HTERT RPE-1 (cell line): ENCODE results near the gene MAP1LC3B.
"Not testable (repeated sequence)": the region's sequence is repeated elsewhere in the genome, so short reads cannot be mapped to it uniquely, and the experiment has no call there.

Source experiments
- in situ Hi-C: fragments of 300-500 bp; cut with MboI; formaldehyde crosslinking; loops from 4 replicates; pipeline ENCODE4 v1.14.3; 2020; ENCODE audit warnings: low sequenced_read_pairs

MAP1LC3B gene

DNA sequence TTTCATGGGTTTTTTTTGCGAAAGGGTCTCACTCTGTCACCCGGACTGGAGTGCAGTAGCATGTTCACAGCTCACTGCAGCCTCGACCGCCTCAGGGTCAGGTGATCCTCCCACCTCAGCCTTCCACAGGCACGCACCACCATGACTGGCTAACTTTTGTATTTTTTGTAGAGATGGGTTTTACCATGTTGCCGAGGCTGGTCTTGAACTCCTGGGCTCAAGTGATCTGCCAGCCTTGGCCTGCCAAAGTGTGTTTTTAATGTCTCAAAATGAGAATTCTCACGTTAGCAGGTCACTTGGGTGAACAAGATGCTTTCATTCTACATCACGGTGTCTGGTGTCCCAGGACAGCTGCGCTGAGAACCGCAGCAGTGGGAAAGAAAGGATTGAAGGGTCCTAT is 11.7 kb upstream of the MAP1LC3B start:
- in situ Hi-C loops: no loop called here

- in situ Hi-C loops: no loop called here
Measured at GRCh38 chr16:87380881-87381280, 11.3 kb upstream of the MAP1LC3B start.

GRCh38 chr16:87382023-87382785 is 9.9 kb upstream of the MAP1LC3B start:
- in situ Hi-C loops: no loop called here

GRCh38 chr16:87383505-87384161 is 8.5 kb upstream of the MAP1LC3B start, which contains the start of gene FBXO31:
Gene FBXO31, minus strand, starts transcription at chr16:87383776. Its CDS starts 32 bp downstream, at chr16:87383744.
- in situ Hi-C loops: no loop called here

GRCh38 chr16:87384162-87384874 is 7.8 kb upstream of the MAP1LC3B start:
- in situ Hi-C loops: no loop called here

DNA sequence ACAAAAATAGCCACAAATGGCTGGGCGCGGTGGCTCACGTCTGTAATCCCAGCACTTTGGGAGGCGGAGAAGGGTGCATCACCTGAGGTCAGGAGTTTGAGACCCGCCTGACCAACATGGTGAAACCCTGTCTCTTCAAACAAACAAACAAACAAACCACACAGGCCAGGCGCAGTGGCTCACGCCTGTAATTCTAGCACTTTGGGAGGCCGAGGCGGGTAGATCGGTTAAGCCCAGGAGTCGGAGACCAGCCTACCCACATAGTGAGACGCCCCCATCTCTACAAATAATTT is 7.3 kb upstream of the MAP1LC3B start:
- in situ Hi-C loops: not testable (repeated sequence)

- in situ Hi-C loops: no loop called here
Measured at GRCh38 chr16:87387942-87388817, 4.0 kb upstream of the MAP1LC3B start.

DNA sequence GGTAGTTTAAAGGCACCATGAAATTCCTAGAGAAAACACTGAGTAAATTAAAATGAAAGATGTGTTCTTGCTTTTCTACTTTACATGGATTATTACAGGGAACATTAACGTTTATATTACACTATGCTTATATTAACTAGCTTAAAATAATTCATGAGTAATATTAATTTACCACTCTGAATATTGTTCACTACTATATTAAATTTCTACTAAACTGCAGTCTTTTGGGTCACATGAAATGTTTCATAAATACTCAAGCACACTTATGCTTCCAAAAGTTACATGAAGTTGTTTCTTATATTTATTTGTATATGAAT is 3.4 kb upstream of the MAP1LC3B start:
- in situ Hi-C loops: no loop called here

DNA sequence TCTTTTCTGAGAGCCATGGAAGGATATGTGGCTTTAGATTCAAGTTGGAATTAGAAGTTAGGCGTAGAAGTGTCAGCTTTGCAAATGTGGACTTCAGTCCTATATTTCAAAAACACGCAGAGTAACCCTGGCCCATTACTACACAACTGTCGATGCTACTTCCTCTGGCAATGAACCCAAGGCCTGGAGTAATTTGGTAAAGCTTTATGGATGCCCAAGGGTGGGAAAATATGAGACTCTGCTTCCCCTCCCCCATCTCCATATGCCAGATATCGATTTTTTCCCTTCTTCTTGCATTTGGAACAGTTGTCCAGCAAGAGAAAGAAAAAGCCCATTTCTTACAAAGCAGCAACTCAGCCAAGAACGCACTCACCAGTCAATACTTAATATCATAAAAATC is 2.9 kb upstream of the MAP1LC3B start:
- in situ Hi-C loops: no loop called here

DNA sequence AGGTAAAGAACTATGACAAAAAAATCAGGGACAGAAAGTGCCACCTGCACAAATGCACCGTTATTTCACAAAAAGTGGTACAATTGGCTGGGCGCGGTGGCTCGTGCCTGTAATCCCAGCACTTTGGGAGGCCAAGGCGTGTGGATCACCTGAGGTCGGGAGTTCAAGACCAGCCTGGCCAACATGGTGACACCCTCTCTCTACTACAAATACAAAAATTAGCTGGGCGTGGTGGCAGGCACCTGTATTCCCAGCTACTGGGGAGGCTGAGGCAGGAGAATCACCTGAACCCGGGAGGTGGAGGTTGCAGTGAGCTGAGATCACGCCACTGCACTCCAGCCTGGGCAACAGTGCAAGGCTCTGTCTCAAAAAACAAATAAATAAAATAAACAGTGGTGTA is 2.2 kb upstream of the MAP1LC3B start:
- in situ Hi-C loops: not testable (repeated sequence)

DNA sequence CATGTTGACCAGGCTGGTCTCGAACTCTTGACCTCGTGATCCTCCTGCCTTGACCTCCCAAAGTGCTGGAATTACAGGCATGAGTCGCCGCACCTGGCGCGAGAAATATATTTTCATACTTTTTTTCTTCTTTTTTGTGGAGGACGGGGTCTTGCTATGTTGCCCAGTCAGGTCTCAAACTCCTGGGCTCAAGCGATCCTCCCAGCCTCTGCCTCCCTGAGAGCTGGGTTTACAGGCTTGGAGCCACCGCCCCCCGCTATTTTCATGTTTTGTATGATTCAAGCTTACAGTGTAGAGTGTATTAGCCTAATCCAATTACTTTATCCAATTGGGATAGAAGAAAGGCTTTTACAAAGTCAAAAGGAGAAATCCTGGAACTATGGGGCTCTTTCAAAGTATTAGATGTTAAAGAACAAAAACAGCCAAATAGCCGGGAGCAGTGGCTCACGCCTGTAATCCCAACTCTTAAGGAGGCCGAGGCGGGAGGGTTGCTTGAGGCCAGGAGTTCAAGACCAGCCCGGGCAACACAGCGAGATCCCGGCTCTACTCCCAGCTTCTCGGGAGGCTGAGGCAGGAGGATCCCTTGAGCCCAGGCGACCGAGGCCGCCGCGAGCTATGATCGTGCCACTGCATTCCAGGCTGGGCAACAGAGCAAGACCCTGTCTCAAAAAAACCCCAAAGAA is 1.4 kb upstream of the MAP1LC3B start:
- in situ Hi-C loops: no loop called here

GRCh38 chr16:87391324-87391949 is 699 bp upstream of the MAP1LC3B start:
- in situ Hi-C loops: no loop called here

- in situ Hi-C loops: no loop called here
Measured at GRCh38 chr16:87392821-87393679, 914 bp downstream of the MAP1LC3B start.

GRCh38 chr16:87393680-87394055 is 1.5 kb downstream of the MAP1LC3B start:
- in situ Hi-C loops: no loop called here

- in situ Hi-C loops: no loop called here
Measured at GRCh38 chr16:87395181-87395842, 3.2 kb downstream of the MAP1LC3B start.

- in situ Hi-C loops: no loop called here
Measured at GRCh38 chr16:87404764-87405625, 12.9 kb downstream of the MAP1LC3B start.

DNA sequence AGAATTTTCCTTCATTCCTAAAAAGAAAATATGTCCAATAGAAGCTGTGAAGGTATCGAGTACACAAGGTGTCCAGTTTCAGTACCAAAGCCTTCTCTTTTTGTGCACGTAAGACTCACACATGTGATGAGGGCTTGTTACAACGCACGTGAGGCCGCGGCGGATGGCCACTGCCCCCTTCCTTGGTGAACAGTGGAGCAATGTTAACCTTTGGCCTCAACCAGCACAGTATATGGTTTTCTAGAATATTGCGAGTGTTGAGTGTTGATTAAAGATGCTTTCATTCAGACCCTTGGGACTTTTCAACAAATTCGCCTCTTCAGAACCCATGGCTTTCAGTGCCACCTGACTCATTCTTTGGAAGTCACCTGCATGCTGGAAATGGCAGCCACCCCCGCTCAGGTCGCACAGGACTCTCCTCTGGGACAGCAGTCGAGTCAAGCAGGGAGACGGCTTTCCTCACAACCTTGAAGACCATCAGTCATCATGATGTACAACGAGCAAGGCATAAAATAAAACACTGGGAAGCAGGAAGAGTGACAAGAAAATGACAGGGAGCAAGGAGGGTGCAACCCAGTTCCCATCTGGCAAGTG is 14.5 kb downstream of the MAP1LC3B start:
- in situ Hi-C loops: no loop called here
